ENCODE data around the gene DOK4.
"Not testable (repeated sequence)": the region's sequence is repeated elsewhere in the genome, so short reads cannot be mapped to it uniquely, and the experiment has no call there.

DOK4 gene

DNA sequence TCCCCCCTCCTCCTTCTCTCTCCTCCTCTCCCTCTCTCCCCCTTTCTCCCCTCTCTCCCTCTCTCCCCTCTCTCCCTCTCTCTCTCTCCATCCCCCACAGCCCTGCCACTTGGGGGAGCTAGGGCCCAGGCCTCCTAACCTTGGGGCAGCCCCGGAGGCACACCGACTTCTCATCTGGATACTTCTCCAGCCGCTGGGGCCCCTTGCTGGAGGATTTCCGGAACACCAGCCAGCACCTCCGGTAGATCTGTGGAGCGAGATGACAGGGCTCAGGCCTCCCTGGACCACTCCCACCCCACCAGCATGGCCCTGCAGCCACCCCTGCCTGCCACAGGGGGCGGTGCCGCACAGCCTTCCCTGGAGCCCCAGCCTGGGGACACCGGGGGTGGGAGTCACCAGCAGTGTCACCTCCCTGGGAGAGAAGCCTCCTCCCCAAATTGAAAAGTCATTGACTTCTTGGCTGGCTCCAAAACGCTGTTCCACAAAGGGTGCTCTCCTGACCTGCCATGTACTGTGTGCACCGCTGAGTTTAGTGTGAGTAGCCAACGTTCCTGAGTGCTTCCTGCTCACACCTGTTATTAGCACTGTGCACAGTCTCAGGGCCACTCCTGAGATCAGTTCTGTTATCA, 10.5 kb downstream of the DOK4 start:
- DNase-seq = no peak

DNA sequence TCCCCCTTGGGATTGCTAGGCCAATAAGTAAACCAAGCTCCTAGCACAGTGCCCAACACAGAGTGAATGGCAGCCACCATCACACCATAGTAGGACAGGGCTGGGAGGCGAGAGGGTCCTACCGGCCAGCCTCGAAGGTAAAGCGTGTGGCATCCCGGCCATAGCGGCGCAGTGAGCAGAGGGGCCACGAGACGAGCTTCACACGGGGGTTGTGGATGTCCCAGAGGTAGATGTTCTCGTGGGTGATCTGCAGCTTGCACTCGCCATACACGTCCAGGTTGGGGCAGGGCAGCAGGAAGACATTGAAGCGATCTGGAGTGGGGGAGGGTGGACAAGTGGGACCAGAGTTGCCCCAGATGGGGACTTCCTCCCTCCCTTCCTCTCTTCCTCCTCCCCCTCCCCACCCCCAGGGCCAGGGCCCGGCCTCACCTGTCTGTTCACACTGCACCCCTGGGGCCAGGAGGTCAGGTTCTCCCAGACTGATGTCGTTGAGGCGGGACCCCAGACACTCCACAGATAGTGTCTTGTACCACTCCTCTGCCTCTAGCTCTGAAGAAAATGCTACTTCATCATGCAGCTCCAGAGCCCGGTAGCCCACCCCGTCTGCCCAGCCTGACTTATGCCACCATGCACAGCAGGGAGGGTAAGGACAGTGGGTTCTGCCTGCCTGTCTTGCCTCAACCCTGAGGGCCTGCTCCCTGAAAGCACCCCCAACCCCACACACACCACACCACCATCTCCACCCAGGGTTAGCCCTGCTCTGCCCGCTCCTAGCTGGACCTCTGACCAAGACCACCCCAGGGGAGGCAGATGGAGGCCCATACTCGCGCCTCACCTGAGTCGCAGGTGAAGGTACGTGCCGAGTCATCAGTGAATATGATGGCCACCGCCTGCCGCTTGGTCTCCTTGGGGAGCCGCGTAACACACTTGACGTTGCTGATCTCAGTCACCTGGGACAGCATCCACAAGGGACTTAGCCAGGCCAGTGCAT, 11.3 kb downstream of the DOK4 start:
- no peak for DNase-seq

DNA sequence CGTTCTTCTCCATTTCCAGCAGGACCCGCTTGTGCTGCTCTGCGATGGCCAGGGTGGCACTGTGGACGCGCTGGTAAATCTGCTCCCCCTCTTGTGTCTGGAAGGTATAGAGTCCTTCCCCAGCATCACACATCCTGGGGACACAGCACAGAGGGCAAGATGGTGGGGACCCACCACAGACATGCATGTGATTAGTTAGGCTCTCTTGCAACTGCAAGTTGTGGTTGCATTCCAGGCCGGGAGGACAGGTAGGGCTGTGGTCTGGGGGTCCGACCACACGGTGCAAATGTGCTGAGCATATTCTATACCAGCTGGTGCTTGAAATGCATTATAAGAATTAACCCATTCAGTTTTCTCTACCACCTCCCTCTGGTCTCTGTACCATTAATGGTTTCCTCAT, 12.4 kb downstream of the DOK4 start:
- no peak for DNase-seq

DNA sequence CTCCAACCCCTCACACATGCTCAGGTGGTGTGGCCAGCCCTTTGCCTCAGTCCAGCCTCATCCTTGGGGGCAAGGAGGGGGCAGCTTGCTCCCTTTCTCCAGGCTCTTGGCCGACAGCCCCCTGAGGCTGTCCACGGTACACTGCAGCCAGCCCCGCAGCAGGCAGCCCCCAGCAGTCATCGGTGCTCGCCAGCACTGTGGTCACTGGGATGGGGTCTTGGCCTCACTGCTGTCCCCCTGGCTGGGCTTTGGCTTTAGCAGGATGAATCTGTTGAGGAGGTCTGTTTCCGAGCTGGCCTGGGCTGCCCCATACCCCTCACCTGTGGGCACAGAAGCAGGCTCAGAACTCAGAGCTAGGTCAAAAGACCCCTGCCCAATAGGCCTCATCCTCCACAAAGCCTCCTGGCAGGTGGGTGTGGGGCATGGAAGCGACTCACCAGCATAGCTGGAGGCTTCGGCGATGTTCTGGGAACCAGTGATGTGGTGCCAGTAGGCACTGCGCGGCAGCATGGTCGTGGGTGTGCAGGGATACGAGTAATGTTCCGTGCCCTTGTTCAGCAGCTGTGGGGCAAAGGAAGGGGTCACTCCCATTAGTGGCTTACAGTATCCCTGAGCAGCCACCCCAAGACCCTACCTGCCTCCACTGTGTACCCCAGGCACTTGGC, 13.0 kb downstream of the DOK4 start:
- DNase-seq = no peak

DNA sequence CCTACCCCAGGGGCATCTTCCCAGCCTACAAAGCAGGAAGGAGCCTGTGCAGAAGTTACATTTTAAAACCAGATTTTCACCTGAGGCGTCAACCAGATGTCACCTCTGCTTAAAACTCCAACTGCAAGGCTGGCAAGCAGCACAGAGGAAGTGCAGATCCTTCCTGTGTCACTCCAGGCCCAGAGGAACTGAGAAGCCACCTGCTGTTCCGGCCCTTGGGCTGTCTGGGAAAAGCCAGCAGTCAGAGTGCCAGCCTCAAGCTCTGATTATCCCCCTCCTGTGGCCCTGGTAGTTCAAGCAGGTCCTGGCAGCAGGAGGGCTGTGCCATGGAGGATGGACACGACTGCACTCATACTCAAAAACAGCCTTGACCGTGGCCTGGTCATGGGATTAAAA, 13.6 kb downstream of the DOK4 start:
- no peak for DNase-seq

DNA sequence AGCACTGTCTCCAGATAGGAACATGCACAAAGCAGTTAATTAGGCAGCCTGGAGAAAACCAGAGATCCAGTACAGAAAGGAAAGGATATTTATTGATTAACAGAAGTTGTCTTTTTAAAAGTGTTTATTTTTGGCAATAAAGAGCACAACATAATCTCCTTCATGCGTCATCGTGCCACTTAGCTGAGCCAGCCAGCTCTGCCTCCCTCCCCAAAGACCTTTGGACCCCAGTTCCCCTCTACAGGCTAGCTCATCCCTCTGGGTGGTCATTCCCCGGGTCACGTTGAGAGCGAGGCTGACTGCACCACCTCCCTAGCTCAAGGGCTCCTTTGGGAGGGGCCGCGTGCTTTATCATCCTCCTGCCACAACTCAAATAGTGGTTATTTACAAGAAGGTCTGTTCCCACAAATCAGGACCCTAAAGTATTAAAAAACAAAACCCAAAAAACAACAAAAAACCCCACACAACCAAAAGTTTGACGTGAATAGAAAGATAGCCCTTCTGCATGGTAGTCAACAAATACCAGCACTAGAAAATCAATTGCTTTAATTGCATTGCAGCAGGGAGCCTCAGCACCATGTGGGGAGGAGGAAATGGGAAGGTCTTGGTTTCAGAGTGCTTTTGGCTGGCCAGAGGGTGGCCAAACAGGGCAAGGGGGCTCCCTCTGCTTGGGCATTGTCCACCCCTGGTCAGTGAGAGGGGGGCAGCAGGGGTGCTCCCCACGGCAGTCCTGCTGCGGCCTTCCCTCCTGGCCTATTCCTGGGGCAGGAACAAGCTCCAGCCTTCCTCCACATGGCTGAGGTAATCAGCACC, 14.2 kb downstream of the DOK4 start:
- DNase-seq = no peak

DNA sequence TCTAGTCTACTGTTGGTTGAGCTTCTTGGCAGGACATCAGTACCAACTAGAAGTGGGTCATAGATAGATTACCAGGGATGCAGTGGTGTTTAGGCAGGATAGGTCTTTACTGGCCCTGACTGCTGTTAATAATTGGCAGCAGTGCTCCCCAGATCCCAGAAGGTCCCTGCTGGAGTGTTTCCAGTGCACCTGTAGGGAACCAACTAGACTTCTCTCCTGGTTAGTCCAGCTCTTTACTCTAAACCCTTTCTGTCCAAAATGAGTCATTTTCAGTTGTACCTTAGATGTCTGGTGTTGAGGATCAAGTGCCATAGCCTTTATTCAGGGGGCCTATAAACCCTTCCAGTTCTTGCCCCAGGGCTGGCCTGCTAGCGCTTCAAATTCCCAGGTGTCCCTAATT, 15.1 kb downstream of the DOK4 start:
- DNase-seq = no peak

DNA sequence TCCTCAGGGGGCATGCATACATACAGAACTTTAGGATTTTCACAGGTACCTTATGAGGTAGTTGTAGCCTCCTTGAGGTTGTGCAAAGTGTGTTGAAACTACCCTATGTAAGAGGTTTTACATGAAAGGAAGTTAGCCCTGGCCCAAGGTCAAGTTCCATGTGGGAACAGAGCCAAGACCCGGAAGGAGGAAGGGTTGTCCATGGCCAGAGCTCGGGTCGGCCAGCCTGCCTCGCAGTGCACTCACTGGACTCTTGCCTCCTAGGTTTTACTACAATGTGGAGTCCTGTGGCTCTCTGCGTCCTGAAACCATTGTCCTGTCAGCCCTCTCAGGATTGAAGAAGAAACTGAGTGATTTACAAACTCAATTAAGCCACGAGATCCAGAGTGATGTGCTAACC, 15.6 kb downstream of the DOK4 start:
- DNase-seq = no peak

DNA sequence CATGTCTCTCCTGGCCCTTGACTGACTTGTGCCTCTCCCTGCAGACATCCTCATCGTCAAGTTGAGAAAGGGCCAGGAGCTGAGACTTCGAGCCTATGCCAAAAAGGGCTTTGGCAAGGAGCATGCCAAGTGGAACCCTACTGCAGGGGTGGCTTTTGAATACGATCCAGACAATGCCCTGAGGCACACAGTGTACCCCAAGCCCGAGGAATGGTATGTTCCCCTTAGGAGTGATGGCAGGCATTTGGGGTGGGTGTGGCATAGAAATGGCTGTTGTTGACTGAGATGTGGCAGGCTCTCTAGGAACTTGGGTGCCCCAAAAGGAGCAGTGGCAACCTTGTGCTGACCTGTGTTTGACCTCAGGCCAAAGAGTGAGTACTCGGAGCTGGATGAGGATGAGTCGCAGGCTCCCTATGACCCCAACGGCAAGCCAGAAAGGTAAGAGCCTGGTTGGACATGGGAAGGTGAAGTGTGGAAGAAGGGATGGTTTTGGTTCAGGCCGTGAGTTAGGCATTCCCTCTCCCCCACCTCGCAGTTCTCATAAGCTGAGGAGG, 16.3 kb downstream of the DOK4 start:
- no peak for DNase-seq

DNA sequence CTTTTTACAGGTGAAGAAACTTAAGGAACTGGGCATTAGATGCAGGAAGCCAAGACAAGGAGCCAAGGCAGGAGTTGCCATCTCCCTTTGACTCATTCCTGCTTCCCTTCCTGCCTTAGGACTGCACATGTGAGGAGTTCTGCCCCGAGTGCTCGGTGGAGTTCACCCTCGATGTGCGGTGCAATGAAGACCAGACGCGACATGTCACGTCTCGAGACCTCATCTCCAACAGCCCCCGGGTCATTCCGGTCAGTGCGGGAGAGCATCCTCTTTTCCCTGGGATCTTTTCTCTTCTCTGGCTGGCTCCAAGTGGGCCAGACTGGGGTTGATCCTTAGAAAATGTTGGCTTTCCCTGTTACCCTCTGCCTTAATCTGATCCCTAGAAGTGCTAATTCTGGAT, 17.2 kb downstream of the DOK4 start:
- no peak for DNase-seq

DNA sequence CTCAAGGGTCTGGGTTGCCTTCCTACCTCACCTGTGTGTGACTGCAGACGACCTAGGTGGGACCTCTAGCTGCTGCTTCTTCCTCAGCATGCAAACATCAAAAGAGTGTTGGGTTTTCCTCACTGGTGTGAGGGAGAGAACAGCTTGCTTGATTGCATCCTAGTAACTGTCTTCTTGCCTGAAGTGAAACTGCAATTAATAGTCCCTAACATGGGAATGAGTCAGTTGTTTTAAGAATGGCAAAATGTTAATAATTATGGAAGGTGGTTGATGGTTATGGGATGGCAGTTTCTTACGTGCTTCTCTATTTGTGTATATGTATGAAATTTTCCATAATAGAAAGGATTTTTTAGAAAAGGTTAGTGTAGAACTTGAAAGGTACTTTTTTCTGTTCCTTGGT, 17.9 kb downstream of the DOK4 start:
- no peak for DNase-seq

DNA sequence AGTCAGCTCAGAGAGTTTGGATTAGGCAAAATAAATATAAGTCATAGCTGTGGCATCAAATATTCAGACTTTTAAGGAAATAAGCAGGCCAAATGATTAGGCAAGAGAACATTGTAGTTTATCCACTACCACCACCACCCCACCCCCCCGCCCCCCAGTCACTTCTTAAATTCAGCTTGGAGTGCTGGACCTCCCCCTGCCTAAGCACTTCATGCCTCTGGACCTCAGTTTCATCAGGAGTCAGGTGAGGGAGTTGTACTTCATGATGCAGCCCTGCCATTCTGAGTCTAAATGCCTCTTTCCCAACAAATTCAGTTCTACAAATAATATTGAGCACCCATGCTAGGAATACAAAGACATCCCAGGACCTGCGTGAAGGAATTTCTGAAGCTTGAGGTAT, 21.8 kb downstream of the DOK4 start:
- DNase-seq = no peak

DNA sequence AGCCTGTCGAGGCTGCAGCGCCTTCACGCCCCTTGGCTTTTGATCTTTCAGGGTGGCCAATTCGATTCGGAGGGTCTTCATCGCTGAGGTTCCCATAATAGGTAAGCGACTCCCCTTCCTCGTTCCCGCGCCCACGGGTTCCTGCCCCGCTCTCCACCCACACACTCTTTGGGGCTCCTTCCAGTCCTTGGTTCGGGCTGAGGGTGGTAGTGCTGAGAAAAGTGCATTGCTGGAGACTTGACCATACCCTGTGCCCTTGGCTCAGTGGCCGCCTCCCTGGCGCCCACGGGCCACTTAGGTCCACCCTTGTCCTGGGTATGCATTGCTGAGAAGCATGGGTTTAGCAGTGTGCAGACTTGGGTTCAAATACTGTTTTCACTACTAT, 23.3 kb downstream of the DOK4 start:
- no peak for DNase-seq

DNA sequence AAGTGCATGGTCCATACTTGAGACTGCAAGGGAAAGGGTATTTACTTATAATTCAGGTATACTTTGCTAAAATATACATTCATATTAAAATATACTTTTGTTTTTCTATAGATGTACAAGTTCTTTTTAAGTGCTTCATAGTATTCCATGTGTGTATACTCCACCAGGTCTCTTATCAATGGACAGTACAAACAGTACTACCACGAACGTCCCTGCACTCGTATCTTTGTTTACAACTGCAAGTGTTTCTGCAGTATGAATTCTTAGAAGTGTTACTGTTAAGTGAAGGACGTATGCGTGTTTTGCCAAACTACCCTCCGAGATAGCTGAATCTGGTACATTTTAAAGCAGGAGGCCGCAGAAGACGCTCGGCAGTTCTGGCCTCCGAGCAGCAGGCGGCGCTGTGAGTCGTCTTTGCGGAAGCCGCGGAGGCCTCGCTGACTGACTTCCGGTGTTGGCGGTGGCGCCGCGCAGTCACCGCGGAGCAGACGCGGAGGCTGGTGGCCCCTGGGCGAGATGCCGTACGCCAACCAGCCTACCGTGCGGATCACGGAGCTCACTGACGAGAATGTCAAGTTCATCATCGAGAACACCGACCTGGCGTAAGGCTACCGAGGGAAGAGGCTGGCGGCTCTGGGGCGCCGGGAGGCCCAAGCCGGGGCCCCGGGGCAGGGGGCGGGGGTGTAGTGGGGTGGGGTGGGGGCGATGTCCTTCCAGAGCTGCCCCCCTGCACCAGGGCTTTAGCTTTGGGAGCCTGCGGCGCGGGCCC, 23.9 kb downstream of the DOK4 start, which contains the start of gene POLR2C:
Gene POLR2C (plus strand): TSS at position 471 of the 769 bp plus-strand sequence. CDS start 46 bp downstream, at position 517.
- peak in 1 of 2 experiments; percentile 44 for DNase-seq

DNA sequence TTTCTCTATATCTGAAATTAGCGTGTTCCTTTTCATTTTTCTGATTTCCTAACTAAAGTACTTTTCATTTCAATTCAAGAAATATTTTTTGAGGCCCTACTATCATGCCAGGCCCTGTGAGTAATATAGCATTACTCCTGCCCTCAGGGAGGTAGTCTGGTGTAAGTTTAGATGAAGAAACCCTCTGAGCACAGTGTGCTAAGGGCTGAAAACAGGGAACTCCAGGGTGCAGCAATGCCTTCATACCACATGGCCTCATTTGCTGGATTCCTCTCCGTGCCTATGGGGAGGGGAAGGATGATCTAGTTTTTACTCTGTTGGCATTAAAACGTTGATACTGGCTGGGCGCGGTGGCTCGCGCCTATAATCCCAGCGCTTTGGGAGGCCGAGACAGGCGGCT, 34.3 kb downstream of the DOK4 start:
- no peak for DNase-seq

DNA sequence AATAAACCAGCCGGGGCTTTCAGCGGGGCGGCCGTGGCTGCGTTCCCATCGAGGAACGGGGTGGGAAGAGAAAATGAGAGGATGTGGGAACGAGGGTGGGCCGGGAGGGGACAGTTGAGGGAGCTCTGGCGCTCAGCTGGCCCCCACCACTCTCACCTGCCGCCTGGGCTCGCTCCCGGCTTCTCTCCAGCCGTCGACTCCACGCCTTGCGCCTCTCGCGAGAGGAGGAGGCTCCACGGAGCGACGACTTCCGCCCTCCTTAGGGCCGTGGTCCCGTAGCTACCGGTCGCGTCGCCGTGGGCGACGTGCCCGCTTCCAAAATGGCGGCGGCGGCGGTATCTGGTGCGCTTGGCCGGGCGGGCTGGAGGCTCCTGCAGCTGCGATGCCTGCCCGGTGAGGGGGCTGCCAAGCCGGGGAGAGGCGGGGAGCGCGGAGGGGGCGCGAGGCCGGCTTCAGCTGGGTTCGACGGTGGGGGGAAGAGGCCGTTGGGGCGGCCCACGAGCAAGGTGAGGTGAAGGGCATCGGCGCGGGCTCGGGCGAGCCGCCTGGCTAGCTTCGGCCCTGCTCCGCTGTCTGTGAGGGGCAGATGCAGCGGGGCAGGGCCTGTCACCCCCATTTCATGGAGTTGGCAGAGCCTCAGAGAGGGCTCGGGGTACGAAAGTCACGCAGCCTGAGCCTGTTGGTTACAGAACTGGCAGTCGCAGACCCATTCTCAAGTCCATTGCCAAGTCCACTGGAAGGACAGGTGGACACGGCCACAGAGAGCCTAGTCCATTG, 38.9 kb downstream of the DOK4 start, which contains the start of the genes CIAPIN1 and COQ9:
Gene CIAPIN1 (minus strand): TSS at position 200 of the 777 bp plus-strand sequence. CDS start 6,457 bp downstream, outside the sequence.
Gene COQ9 (plus strand): TSS at position 294 of the 777 bp plus-strand sequence. CDS start 27 bp downstream, at position 321.
- DNase-seq = peak; percentile 54 to 73

DNA sequence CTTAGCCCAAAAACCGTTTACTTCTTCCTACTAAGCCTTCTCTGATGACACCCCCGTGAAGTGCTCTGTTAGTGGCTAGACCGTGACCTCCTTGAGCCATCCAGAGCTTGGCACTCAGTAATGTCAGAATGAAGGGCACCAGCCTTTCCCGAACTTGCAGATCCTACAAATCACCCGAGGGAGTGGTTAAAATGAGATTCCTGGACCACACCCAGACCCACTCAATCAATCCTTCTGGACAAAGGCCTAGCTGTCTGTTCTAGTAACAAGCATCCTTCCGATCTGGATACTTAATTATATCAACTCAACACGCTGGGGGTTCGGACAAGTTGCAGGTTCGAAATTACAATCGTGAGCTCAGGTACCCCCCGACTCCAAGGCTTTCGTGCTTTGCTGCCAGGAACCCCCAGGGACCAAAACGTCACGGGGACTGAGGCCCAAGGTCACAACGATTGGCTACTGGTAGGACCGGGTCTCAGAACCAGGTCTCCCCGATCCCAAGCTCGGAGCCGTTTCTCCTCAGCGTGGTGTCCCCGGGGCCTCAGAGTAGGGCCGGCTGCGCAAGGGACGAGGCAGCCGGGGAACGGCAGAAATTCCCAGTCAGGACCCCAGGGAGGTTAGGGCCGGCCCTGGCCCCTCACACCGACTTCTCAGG, 39.6 kb downstream of the DOK4 start:
- no peak for DNase-seq

DNA sequence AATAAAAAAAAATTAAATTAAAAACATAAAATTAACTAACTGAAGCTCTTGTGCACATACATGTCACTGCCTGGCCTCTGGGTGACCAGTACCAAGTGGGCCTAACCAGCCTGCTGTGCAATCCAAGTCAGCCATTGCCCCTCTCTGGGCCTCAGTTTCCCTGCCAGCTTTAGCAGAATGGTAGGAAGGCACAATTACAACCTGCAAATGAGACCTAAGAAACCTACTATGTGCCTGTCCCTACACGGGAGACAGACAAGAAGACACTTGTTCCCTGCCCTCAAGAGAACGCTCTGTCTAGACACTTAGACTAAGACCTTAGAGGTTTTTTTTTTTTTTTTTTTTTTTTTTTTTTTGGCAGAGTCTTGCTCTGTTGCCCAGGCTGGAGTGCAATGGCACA, 40.8 kb downstream of the DOK4 start:
- DNase-seq = no peak

DNA sequence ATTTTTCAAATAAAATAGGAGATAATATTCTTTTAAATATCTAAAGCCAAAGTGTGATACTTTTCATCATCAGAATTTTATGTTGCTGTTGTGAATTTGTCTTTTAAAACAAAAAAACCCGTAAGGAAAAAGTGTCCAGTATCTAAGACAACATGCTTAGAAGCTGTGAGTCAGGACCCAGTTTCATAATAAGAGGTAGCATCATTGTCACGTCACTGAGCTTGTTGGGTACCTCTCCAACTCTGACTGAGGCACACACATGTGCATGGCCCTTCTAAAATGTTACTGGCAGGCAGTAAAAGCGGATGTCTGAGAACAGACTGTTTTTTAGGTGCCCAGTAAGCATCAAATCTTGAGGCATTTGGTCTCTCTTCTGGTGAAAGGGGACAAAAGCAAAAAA, 41.6 kb downstream of the DOK4 start:
- DNase-seq = no peak

DNA sequence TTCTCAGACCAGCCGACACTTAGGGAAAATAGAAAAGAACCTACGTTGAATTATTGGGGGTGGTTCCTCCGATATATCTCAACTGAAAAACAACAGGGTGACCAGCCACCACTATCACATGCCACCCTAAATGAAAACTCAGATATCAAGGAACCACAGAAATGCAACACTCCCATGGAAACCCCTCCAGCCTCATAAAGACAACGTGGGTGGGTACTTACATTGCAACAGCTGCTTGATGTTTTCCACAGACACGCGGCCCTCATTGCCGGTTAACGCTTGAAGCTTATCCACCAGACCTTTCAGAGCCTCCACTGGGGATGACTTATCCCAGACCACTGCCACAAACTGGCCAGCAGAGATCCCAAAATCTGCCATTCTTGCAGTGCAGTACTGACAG, 45.7 kb downstream of the DOK4 start:
- DNase-seq = not testable (repeated sequence)

Measured in cerebellar nuclear complex (tissue), 1 donor.